Fibroblast of the aortic adventitia (primary cell): ENCODE data around the gene PRICKLE2. TPM values are rescaled to one million over a fixed set of nuclear protein-coding genes. Genes with fewer than 3 reads are reported as not detected.

ENCODE experiments used
- DNase-seq: peaks from one replicate; pipeline ENCODE4 v3.0.0-alpha.2; 2010; ENCODE audit warnings: low read depth
- H3K4me3 ChIP-seq: 2 replicates; pipeline ENCODE4 v1.5.1; 2011; ENCODE audit warnings: low read depth, mild to moderate bottlenecking, control low read depth, low read length, moderate library complexity
- CTCF ChIP-seq: IDR thresholded peaks from 2 replicates; pipeline ENCODE4 v1.5.1; 2011; ENCODE audit warnings: mild to moderate bottlenecking, low read length, control low read depth, inconsistent platforms; ENCODE audit not compliant: insufficient read depth
- total RNA-seq: library from RNA; depleted of rRNA; stranded (reverse); fragments of >200 nt; gene quantifications from 2 replicates; pipeline ENCODE4 v1.2.3, GENCODE V29; 2012; ENCODE audit warnings: low replicate concordance

Gene PRICKLE2
- total RNA-seq, 1 donor = 22.0 TPM

GRCh38 chr3:64114651-64115050, 110.6 kb downstream of the PRICKLE2 start:
- DNase-seq = no peak
- no peak overlapping the region for H3K4me3 ChIP-seq
- no peak for TF ChIP-seq CTCF

- H3K4me3 ChIP-seq = no peak overlapping the region
- no peak for DNase-seq
- TF ChIP-seq CTCF = no peak
These were observed 113.4 kb downstream of the PRICKLE2 start for GRCh38 chr3:64111872-64112271.

GRCh38 chr3:64111083-64111482, 114.2 kb downstream of the PRICKLE2 start:
- H3K4me3 ChIP-seq = no peak overlapping the region
- no peak for TF ChIP-seq CTCF
- no peak for DNase-seq

GRCh38 chr3:64110071-64110470, 115.2 kb downstream of the PRICKLE2 start:
- H3K4me3 ChIP-seq = no peak overlapping the region
- no peak for DNase-seq
- no peak for TF ChIP-seq CTCF

GRCh38 chr3:64109438-64109837, 115.8 kb downstream of the PRICKLE2 start:
- H3K4me3 ChIP-seq = no peak overlapping the region
- no peak for DNase-seq
- TF ChIP-seq CTCF = no peak

GRCh38 chr3:64108784-64109317, 116.4 kb downstream of the PRICKLE2 start:
- H3K4me3 ChIP-seq = no peak overlapping the region
- TF ChIP-seq CTCF = no peak
- no peak for DNase-seq

GRCh38 chr3:64108231-64108630, 117.0 kb downstream of the PRICKLE2 start:
- no peak overlapping the region for H3K4me3 ChIP-seq
- TF ChIP-seq CTCF = no peak
- DNase-seq = no peak
